Spleen (tissue), 7 donors: ENCODE data around the gene CDC14B.

ENCODE experiments used
- POLR2A ChIP-seq, 3 donors: fragments of 450-650 bp; IDR thresholded peaks; one replicate each; pipeline ENCODE4 v1.5.1; 2017; ENCODE audit warnings: antibody characterized with exemption in 3 of 3, mild to moderate bottlenecking in 1 of 3
- TF ChIP-seq, protein P1 (sequence below), 11 experiments: fragments of 200-600 bp in 7 of 11; fragments of 450-650 bp in 4 of 11; sonication (generic) in 4 of 11; IDR thresholded peaks in 8 of 11; conservative IDR thresholded peaks in 3 of 11; 1 replicate in 7 of 11; 2 replicates in 4 of 11; pipeline versions ENCODE4 v1.4.0 to v1.8.0; 2016 to 2021; ENCODE audit warnings: antibody characterized with exemption in 11 of 11, inconsistent platforms in 4 of 11, mild to moderate bottlenecking in 1 of 11
- donor health status: DM: no; HTN: no; CAD: no; lungs with moderate emphysema.
- donor health status: DM: no; HTN: no; CAD: no.
- donor health status: DM: no; HTN: no; CAD: no.

DNA sequence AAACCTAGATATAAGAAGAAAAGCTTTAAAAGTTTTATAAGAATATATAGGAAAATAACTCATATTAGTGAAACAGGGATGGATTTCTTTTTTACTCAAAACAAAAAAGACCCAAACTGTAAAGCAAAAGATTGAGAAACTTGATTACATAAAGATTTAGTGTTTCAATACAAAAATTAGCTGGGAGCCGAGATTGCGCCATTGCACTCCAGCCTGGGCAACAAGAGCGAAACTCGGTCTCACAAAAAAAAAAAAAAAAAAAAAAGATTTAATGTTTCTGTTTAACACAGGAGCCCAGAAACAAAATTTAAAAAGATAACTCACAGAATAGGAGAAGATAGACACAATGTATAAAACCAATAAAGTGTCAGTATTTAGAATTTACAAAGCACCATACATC is 45.2 kb downstream of the CDC14B start:
- TF ChIP-seq POLR2A (IDR thresholded peaks at IDR 0.05), result no peak
- TF ChIP-seq, protein P1, sequence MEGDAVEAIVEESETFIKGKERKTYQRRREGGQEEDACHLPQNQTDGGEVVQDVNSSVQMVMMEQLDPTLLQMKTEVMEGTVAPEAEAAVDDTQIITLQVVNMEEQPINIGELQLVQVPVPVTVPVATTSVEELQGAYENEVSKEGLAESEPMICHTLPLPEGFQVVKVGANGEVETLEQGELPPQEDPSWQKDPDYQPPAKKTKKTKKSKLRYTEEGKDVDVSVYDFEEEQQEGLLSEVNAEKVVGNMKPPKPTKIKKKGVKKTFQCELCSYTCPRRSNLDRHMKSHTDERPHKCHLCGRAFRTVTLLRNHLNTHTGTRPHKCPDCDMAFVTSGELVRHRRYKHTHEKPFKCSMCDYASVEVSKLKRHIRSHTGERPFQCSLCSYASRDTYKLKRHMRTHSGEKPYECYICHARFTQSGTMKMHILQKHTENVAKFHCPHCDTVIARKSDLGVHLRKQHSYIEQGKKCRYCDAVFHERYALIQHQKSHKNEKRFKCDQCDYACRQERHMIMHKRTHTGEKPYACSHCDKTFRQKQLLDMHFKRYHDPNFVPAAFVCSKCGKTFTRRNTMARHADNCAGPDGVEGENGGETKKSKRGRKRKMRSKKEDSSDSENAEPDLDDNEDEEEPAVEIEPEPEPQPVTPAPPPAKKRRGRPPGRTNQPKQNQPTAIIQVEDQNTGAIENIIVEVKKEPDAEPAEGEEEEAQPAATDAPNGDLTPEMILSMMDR (IDR thresholded peaks at IDR 0.05 in 8 of 11, conservative IDR thresholded peaks at IDR 0.05 in 3 of 11), result no peak
